ENCODE measurements around the gene TTI1. TPM values are rescaled to one million over a fixed set of nuclear protein-coding genes. Genes with fewer than 3 reads are reported as not detected.

Gene TTI1
- total and polyA plus RNA-seq, 7 donors: 11.4 to 29.7 (median 15.4) TPM

DNA sequence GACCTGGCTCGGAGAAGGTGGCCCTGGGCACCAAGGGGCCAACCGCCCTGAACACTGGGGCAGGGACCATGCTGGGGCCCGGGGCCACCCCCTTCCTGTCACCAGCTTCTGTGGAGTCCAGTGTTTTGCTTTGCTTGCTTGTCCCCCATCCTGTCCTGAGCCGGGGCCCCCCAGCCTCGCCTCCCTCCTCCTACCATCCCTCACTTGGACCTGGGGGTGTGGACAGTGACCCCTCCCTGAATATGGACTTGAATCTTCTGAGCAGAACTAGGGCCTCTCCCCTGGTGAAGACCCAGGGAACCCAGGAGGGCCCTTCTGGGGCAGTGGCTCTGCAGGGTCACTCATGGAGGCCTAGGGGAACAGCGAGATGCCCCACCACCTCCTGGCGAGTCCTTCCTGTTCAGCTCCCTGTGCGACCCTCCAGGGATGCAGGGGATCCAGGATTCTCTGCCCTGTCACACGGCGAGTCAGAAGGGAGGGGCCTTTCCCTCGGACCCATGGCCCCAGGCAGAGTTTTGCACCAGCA lies 88.7 kb downstream of the TTI1 start:
- ATAC-seq (no peak), DNase-seq (no peak)
- Histone ChIP-seq H3K27me3 (ENCODE audit: insufficient read depth in 3 of 3, low read length in 2 of 3) (peaks cover 0 to 5% (median 2%) of the 10 kb centered on the region in 3 donors), H3K36me3 (ENCODE audit: insufficient read depth in 1 of 2, low read depth in 1 of 2) (no peaks in the 10 kb centered on the region), H3K27ac (no peak overlapping the region), H3K4me3 (no peak overlapping the region), H3K9me3 (peaks cover 4% of the 10 kb centered on the region), H3K4me1 (no peaks in the 10 kb centered on the region)
- intact Hi-C loops (cut with DNase I): no loop called here
- WGBS, 3 donors: 73 to 77% (median 75%) methylated on average over 9 to 11 of the region's 11 CpGs
- TF ChIP-seq, protein P1, sequence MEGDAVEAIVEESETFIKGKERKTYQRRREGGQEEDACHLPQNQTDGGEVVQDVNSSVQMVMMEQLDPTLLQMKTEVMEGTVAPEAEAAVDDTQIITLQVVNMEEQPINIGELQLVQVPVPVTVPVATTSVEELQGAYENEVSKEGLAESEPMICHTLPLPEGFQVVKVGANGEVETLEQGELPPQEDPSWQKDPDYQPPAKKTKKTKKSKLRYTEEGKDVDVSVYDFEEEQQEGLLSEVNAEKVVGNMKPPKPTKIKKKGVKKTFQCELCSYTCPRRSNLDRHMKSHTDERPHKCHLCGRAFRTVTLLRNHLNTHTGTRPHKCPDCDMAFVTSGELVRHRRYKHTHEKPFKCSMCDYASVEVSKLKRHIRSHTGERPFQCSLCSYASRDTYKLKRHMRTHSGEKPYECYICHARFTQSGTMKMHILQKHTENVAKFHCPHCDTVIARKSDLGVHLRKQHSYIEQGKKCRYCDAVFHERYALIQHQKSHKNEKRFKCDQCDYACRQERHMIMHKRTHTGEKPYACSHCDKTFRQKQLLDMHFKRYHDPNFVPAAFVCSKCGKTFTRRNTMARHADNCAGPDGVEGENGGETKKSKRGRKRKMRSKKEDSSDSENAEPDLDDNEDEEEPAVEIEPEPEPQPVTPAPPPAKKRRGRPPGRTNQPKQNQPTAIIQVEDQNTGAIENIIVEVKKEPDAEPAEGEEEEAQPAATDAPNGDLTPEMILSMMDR (IDR thresholded peaks at IDR 0.05): no peak

DNA sequence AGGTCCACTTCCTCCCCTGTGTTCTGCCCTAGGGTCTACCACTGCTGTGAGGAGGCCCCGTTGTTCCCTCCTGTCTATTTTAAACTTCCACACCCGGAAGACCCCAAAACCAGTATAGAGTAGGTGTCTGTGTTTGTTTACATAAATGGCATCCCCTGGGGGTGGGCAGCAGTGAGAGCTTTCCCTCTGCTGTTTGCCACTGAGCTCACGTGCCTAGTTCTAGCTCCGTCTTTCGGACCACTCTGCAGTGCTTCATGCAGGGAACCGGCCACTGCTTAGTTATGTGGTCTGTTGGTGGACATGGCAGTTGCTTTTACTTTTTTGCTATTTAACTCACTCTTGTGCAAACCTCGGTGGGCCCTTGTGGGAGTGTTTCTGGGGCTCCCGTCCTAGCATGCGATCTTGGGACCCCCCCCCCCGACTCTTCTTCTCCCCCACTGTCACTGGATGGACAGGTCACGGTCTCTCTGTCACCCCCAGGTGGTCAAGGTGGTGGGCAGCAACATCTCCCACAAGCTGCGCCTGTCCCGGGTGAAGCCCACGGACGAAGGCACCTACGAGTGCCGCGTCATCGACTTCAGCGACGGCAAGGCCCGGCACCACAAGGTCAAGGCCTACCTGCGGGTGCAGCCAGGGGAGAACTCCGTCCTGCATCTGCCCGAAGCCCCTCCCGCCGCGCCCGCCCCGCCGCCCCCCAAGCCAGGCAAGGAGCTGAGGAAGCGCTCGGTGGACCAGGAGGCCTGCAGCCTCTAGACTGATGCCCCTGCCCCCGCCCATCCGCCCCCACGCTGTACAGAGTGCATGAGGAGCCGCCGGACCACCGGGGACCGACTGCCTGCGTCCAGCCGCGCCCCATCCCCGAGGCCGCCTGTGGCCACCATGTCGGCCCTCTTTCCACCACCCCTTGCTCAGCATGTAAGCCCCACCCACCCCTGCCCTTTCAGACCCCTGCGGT lies 89.5 kb downstream of the TTI1 start:
- H3K4me3 ChIP-seq: no peak overlapping the region
- 83 to 86% (median 85%) methylated on average over 44 to 47 of the region's 47 CpGs for WGBS, 3 donors
- TF ChIP-seq, protein P1 (IDR thresholded peaks at IDR 0.05): no peak
- H3K27me3 ChIP-seq (ENCODE audit: insufficient read depth in 3 of 3, low read length in 2 of 3): peaks cover 0 to 5% (median 2%) of the 10 kb centered on the region in 3 donors
- intact Hi-C loops (cut with DNase I): no loop called here
- H3K36me3 ChIP-seq (ENCODE audit: insufficient read depth in 1 of 2, low read depth in 1 of 2): no peaks in the 10 kb centered on the region
- H3K9me3 ChIP-seq: peaks cover 4% of the 10 kb centered on the region
- ATAC-seq: no peak
- no peaks in the 10 kb centered on the region for H3K4me1 ChIP-seq
- H3K27ac ChIP-seq: no peak overlapping the region
- no peak for DNase-seq

DNA sequence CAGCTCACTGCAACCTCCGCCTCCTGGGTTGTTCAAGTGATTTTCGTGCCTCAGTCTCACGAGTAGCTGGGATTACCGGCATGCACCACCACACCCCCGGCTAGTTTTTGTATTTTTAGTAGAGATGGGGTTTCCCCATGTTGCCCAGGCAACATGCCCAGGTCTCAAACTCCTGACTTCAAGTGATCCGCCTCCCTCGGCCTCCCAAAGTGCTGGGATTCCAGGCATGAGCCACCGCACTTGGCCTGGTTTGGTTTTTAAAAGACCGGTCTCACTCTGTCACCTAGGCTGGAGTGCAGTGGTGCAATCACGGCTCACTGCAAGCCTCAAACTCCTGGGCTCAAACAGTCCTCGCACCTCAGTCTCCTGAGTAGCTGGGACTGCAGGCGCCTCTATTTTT lies 90.2 kb downstream of the TTI1 start:
- no peak for ATAC-seq
- no peak overlapping the region for H3K27ac ChIP-seq
- TF ChIP-seq, protein P1 (IDR thresholded peaks at IDR 0.05): no peak
- no peaks in the 10 kb centered on the region for H3K4me1 ChIP-seq
- no peak overlapping the region for H3K4me3 ChIP-seq
- WGBS, 3 donors: 66 to 68% (median 67%) methylated on average over 12 of the region's 12 CpGs
- H3K36me3 ChIP-seq (ENCODE audit: insufficient read depth in 1 of 2, low read depth in 1 of 2): no peaks in the 10 kb centered on the region
- H3K9me3 ChIP-seq: peaks cover 3% of the 10 kb centered on the region
- peaks cover 0 to 5% (median 2%) of the 10 kb centered on the region in 3 donors for H3K27me3 ChIP-seq (ENCODE audit: insufficient read depth in 3 of 3, low read length in 2 of 3)
- DNase-seq: no peak
- intact Hi-C loops (cut with DNase I): no loop called here

DNA sequence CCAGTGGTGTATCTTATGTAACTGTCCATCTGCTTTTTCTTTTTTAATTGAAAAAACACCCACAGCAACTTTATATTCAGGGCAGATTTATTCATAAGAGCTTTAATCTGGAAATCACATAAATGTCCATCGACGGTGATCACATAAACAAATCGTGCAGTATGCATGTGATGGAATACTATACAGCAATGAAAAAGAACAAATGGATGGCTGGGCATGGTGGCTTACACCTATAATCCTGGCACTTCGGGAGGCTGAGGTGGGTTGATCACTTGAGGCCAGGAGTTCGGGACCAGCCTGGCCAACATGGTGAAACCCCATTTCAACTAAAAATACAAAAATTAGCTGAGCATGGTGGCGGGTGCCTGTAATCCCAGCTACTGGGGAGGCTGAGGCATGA lies 91.3 kb downstream of the TTI1 start:
- H3K9me3 ChIP-seq: no peaks in the 10 kb centered on the region
- no peak for DNase-seq
- WGBS, 3 donors: 89 to 94% (median 91%) methylated on average over 6 of the region's 6 CpGs
- TF ChIP-seq, protein P1 (IDR thresholded peaks at IDR 0.05): no peak
- intact Hi-C loops (cut with DNase I): no loop called here
- no peaks in the 10 kb centered on the region for H3K4me1 ChIP-seq
- peaks cover 0 to 2% (median 0%) of the 10 kb centered on the region in 3 donors for H3K27me3 ChIP-seq (ENCODE audit: insufficient read depth in 3 of 3, low read length in 2 of 3)
- no peak overlapping the region for H3K4me3 ChIP-seq
- no peak for ATAC-seq
- no peak overlapping the region for H3K27ac ChIP-seq
- H3K36me3 ChIP-seq (ENCODE audit: insufficient read depth in 1 of 2, low read depth in 1 of 2): no peaks in the 10 kb centered on the region
